GM21723 (cell line): ENCODE data around the gene PRKCQ.
A peak's percentile ranks its signal among the peaks of the same experiment; 100 is the strongest.

ENCODE experiments used
- ATAC-seq: cut with Tn5 transposase; IDR thresholded peaks from one replicate; pipeline ENCODE4 v1.9.1; 2021; ENCODE audit warnings: mild to moderate bottlenecking, moderate library complexity; ENCODE audit not compliant: unreplicated experiment

The PRKCQ gene

GRCh38 chr10:6410830-6411229, 169.2 kb downstream of the PRKCQ start:
- ATAC-seq = no peak

GRCh38 chr10:6409971-6410643, 170.0 kb downstream of the PRKCQ start:
- ATAC-seq = no peak

GRCh38 chr10:6408799-6409198, 171.3 kb downstream of the PRKCQ start:
- ATAC-seq = no peak

GRCh38 chr10:6407034-6407721, 172.9 kb downstream of the PRKCQ start:
- ATAC-seq = no peak

GRCh38 chr10:6406220-6407033, 173.6 kb downstream of the PRKCQ start:
- no peak for ATAC-seq

- ATAC-seq = no peak
These were observed 174.4 kb downstream of the PRKCQ start for GRCh38 chr10:6405713-6406112.

GRCh38 chr10:6404127-6405072, 175.7 kb downstream of the PRKCQ start:
- ATAC-seq = no peak

GRCh38 chr10:6402960-6403359, 177.1 kb downstream of the PRKCQ start:
- no peak for ATAC-seq

- no peak for ATAC-seq
These were observed 177.7 kb downstream of the PRKCQ start for GRCh38 chr10:6402349-6402709.

- peak; percentile 91 for ATAC-seq
These were observed 178.3 kb downstream of the PRKCQ start for GRCh38 chr10:6401558-6402348.

- ATAC-seq = no peak
These were observed 179.1 kb downstream of the PRKCQ start for GRCh38 chr10:6400821-6401465.

GRCh38 chr10:6400331-6400730, 179.7 kb downstream of the PRKCQ start:
- ATAC-seq = no peak

GRCh38 chr10:6399879-6400278, 180.2 kb downstream of the PRKCQ start:
- no peak for ATAC-seq

- no peak for ATAC-seq
These were observed 180.8 kb downstream of the PRKCQ start for GRCh38 chr10:6399231-6399741.

GRCh38 chr10:6398399-6398798, 181.7 kb downstream of the PRKCQ start:
- no peak for ATAC-seq

- ATAC-seq = no peak
These were observed 183.4 kb downstream of the PRKCQ start for GRCh38 chr10:6396652-6397051.

GRCh38 chr10:6396226-6396625, 183.8 kb downstream of the PRKCQ start:
- ATAC-seq = no peak

GRCh38 chr10:6395606-6396005, 184.5 kb downstream of the PRKCQ start:
- no peak for ATAC-seq

GRCh38 chr10:6394084-6394483, 186.0 kb downstream of the PRKCQ start:
- ATAC-seq = no peak
